SKM-1 treated with dmso at 0.1 percent for 144 hours (cell line): ENCODE data around the gene DUSP7.

Source experiments
- DNase-seq: peaks from one replicate; lab custom pipeline; 2025; ENCODE audit not compliant: unreplicated experiment; lab: John Stamatoyannopoulos, UW

Gene DUSP7

GRCh38 chr3:52086976-52087663, 30.7 kb upstream of the DUSP7 start:
- peak; percentile 63 for DNase-seq

- no peak for DNase-seq
Observed at GRCh38 chr3:52086461-52086860, 30.1 kb upstream of the DUSP7 start.

GRCh38 chr3:52085681-52086282, 29.4 kb upstream of the DUSP7 start:
- DNase-seq, result no peak

- no peak for DNase-seq
Observed at GRCh38 chr3:52084954-52085680, 28.7 kb upstream of the DUSP7 start.

GRCh38 chr3:52084216-52084945, 28.0 kb upstream of the DUSP7 start:
- DNase-seq, result no peak

- no peak for DNase-seq
Observed at GRCh38 chr3:52083556-52084087, 27.3 kb upstream of the DUSP7 start.

- no peak for DNase-seq
Observed at GRCh38 chr3:52082951-52083350, 26.6 kb upstream of the DUSP7 start.

- no peak for DNase-seq
Observed at GRCh38 chr3:52080830-52081719, 24.7 kb upstream of the DUSP7 start.

GRCh38 chr3:52079958-52080357, 23.6 kb upstream of the DUSP7 start:
- no peak for DNase-seq

- no peak for DNase-seq
Observed at GRCh38 chr3:52078781-52079560, 22.6 kb upstream of the DUSP7 start.

- no peak for DNase-seq
Observed at GRCh38 chr3:52077925-52078324, 21.6 kb upstream of the DUSP7 start.

GRCh38 chr3:52076896-52077780, 20.8 kb upstream of the DUSP7 start:
- DNase-seq, result no peak

- DNase-seq, result no peak
Observed at GRCh38 chr3:52073490-52073889, 17.1 kb upstream of the DUSP7 start.

- DNase-seq, result no peak
Observed at GRCh38 chr3:52072471-52072870, 16.1 kb upstream of the DUSP7 start.

- DNase-seq, result no peak
Observed at GRCh38 chr3:52072020-52072419, 15.6 kb upstream of the DUSP7 start.

- no peak for DNase-seq
Observed at GRCh38 chr3:52070724-52071621, 14.6 kb upstream of the DUSP7 start.

- DNase-seq, result no peak
Observed at GRCh38 chr3:52069855-52070254, 13.5 kb upstream of the DUSP7 start.

- DNase-seq, result no peak
Observed at GRCh38 chr3:52069135-52069534, 12.8 kb upstream of the DUSP7 start.
